Endodermal cell (in vitro differentiated cells): ENCODE measurements around the gene CXCR1. TPM values are rescaled to one million over a fixed set of nuclear protein-coding genes. Genes with fewer than 3 reads are reported as not detected.

Experiments
- DNase-seq: peaks from one replicate; pipeline ENCODE4 v3.0.0-alpha.2; 2017
- H3K27ac ChIP-seq: 2 replicates; pipeline ENCODE4 v1.5.1; 2013; ENCODE audit warnings: mild to moderate bottlenecking, low read depth, low read length, moderate library complexity
- H3K27me3 ChIP-seq: 2 replicates; pipeline ENCODE4 v1.6.1; 2013; ENCODE audit warnings: mild to moderate bottlenecking, low read length, moderate library complexity; ENCODE audit not compliant: insufficient read depth, control insufficient read depth, poor library complexity, severe bottlenecking
- H3K36me3 ChIP-seq: 2 replicates; pipeline ENCODE4 v1.7.0; 2013; ENCODE audit warnings: mild to moderate bottlenecking, low read length, moderate library complexity; ENCODE audit not compliant: control insufficient read depth, insufficient read depth
- H3K4me1 ChIP-seq: one replicate; pipeline ENCODE4 v1.7.0; 2013; ENCODE audit warnings: low read length; ENCODE audit not compliant: control insufficient read depth, insufficient read depth
- H3K4me3 ChIP-seq: 2 replicates; pipeline ENCODE4 v1.5.1; 2013; ENCODE audit warnings: mild to moderate bottlenecking, low read length, moderate library complexity
- H3K9ac ChIP-seq: 2 replicates; pipeline ENCODE4 v1.6.1; 2013; ENCODE audit warnings: mild to moderate bottlenecking, low read length, moderate library complexity; ENCODE audit not compliant: poor library complexity, severe bottlenecking; ENCODE audit errors: extremely low read depth
- H3K9me3 ChIP-seq: 2 replicates; pipeline ENCODE4 v1.6.1; 2013; ENCODE audit warnings: mild to moderate bottlenecking, low read length, moderate library complexity; ENCODE audit not compliant: control insufficient read depth
- H3K27ac Mint-ChIP-seq: 2 replicates; pipeline ENCODE4 v1.8.0; 2020; ENCODE audit warnings: mixed read lengths
- H3K27me3 Mint-ChIP-seq: 2 replicates; pipeline ENCODE4 v1.8.0; 2021; ENCODE audit warnings: mild to moderate bottlenecking, mixed read lengths; ENCODE audit not compliant: insufficient read depth
- H3K36me3 Mint-ChIP-seq: 2 replicates; pipeline ENCODE4 v1.8.0; 2020; ENCODE audit warnings: low read depth, mixed read lengths
- H3K4me1 Mint-ChIP-seq: 2 replicates; pipeline ENCODE4 v1.8.0; 2020; ENCODE audit warnings: mixed read lengths
- H3K4me3 Mint-ChIP-seq: 2 replicates; pipeline ENCODE4 v1.8.0; 2020; ENCODE audit warnings: mild to moderate bottlenecking, moderate library complexity, mixed read lengths
- H3K9me3 Mint-ChIP-seq: 2 replicates; pipeline ENCODE4 v1.8.0; 2020; ENCODE audit warnings: mild to moderate bottlenecking, mixed read lengths
- WGBS, 2 experiments: methylation state at CpG; one replicate each; pipeline versions ENCODE4 v1.1.5 to v1.1.7; 2013; ENCODE audit warnings: missing lambda C conversion rate in 2 of 2, mixed read lengths in 1 of 2; ENCODE audit not compliant: insufficient coverage in 1 of 2, insufficient read length in 1 of 2; 5-methylcytosine and 5-hydroxymethylcytosine counted together
- total RNA-seq, 2 donors: library from RNA; stranded (reverse); fragmentation: NEBNext Ultra II Directional in 1 of 2; extraction: Animal tissue kit (Norgen Biotek cat#: 25700) in 1 of 2; gene quantifications; 2 replicates in 1 of 2; 3 replicates in 1 of 2; pipeline ENCODE4 v1.2.1, GENCODE V29; 2021
- TF ChIP-seq, protein P1 (sequence below): fragments of 200-600 bp; sonication (generic); conservative IDR thresholded peaks from 2 replicates; pipeline ENCODE4 v1.5.0; 2021; ENCODE audit warnings: antibody characterized with exemption, mild to moderate bottlenecking

The CXCR1 gene
- total RNA-seq, 2 donors from 2014 or later = not detected

DNA sequence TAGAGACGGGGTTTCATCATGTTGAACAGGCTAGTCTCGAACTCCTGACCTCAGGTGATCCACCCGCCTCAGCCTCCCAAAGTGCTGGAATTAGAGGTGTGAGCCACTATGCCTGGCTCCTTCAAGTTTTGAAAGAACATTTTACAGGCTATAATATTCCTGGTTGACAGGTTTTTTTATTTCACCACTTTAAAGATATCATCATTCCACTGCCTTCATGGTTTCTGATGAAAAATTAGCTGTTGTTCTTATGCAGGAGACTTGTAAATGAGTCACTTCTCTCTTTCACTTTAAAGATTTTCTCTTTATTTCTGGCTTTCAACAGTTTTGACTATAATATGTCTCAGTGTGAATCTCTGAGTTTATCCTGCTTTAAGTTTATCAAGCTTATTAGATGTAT, 42.3 kb upstream of the CXCR1 start:
- Mint-ChIP-seq H3K4me3 (no peak overlapping the region), H3K27me3 (peaks cover 11% of the 10 kb centered on the region), H3K9me3 (peaks cover 2% of the 10 kb centered on the region), H3K4me1 (no peaks in the 10 kb centered on the region), H3K27ac (no peak overlapping the region), H3K36me3 (no peaks in the 10 kb centered on the region)
- Histone ChIP-seq H3K36me3 (no peaks in the 10 kb centered on the region), H3K27ac (no peak overlapping the region), H3K4me1 (no peaks in the 10 kb centered on the region), H3K9me3 (peaks cover 6% of the 10 kb centered on the region), H3K9ac (no peak overlapping the region), H3K4me3 (no peak overlapping the region), H3K27me3 (no peaks in the 10 kb centered on the region)
- DNase-seq = no peak
- WGBS, 2 experiments = 94 to 100% methylated on average over 2 to 3 of the region's 3 CpGs
- TF ChIP-seq, protein P1, sequence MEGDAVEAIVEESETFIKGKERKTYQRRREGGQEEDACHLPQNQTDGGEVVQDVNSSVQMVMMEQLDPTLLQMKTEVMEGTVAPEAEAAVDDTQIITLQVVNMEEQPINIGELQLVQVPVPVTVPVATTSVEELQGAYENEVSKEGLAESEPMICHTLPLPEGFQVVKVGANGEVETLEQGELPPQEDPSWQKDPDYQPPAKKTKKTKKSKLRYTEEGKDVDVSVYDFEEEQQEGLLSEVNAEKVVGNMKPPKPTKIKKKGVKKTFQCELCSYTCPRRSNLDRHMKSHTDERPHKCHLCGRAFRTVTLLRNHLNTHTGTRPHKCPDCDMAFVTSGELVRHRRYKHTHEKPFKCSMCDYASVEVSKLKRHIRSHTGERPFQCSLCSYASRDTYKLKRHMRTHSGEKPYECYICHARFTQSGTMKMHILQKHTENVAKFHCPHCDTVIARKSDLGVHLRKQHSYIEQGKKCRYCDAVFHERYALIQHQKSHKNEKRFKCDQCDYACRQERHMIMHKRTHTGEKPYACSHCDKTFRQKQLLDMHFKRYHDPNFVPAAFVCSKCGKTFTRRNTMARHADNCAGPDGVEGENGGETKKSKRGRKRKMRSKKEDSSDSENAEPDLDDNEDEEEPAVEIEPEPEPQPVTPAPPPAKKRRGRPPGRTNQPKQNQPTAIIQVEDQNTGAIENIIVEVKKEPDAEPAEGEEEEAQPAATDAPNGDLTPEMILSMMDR = no peak

DNA sequence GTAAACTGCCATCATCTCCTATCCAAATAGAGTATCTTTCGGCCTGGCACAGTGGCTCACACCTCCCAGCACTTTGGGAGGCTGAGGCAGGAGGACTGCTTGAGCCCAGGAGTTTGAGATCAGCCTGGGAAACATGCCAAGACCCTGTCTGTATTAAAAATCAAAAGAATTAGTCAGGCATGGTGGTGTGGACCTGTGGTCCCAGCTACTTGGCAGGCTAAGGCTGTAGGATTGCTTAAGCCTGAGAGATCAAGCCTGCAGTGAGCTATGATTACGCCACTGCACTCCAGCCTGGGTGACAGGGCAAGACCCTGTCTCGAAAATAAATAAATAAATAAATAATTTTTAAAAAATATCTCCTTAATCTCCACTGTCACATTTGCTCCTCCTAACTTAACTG, 35.5 kb upstream of the CXCR1 start:
- Mint-ChIP-seq H3K4me3 (no peak overlapping the region), H3K27me3 (peaks cover 24% of the 10 kb centered on the region), H3K4me1 (no peaks in the 10 kb centered on the region), H3K27ac (no peak overlapping the region), H3K9me3 (no peaks in the 10 kb centered on the region), H3K36me3 (no peaks in the 10 kb centered on the region)
- H3K27ac ChIP-seq = no peak overlapping the region
- no peaks in the 10 kb centered on the region for H3K9me3 ChIP-seq
- H3K4me1 ChIP-seq = no peaks in the 10 kb centered on the region
- 95% methylated on average over 2 of the region's 3 CpGs; no CpG with 5 or more reads in 1 of the 2 experiments for WGBS, 2 experiments
- TF ChIP-seq, protein P1 = no peak
- DNase-seq = no peak
- H3K4me3 ChIP-seq = no peak overlapping the region
- H3K9ac ChIP-seq = no peak overlapping the region
- H3K36me3 ChIP-seq = no peaks in the 10 kb centered on the region
- H3K27me3 ChIP-seq = peaks cover 13% of the 10 kb centered on the region

DNA sequence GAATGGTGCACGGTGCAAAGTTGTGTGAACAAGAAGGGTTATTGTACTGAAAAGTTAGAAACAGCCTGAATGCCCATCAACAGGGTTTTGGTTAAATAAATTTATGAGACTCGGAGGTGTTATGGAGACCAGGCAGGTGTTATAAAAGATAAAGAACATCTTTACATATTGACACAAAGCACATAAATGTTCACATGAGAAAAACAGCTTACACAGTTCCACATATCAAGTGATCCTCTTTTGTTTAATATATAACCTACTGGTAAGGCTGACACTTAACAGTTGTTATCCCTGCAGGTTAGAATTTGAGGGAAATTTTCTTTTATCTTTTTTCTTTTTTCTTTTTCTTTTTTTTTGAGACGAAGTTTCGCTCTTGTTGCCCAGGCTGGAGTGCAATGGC, 30.2 kb upstream of the CXCR1 start:
- DNase-seq = no peak
- no peak overlapping the region for H3K4me3 ChIP-seq
- H3K4me3 Mint-ChIP-seq = no peak overlapping the region

More for the DNA sequence above, 30.2 kb upstream of the CXCR1 start:
- no peaks in the 10 kb centered on the region for H3K36me3 Mint-ChIP-seq
- H3K27me3 ChIP-seq = peaks cover 13% of the 10 kb centered on the region
- no peaks in the 10 kb centered on the region for H3K4me1 ChIP-seq
- no peaks in the 10 kb centered on the region for H3K9me3 ChIP-seq
- H3K27ac Mint-ChIP-seq = no peak overlapping the region
- H3K9ac ChIP-seq = no peak overlapping the region
- H3K9me3 Mint-ChIP-seq = no peaks in the 10 kb centered on the region
- 92 to 93% methylated on average over 4 of the region's 4 CpGs for WGBS, 2 experiments
- H3K27me3 Mint-ChIP-seq = peaks cover 24% of the 10 kb centered on the region
- H3K36me3 ChIP-seq = no peaks in the 10 kb centered on the region
- TF ChIP-seq, protein P1 = no peak
- H3K27ac ChIP-seq = no peak overlapping the region
- H3K4me1 Mint-ChIP-seq = peaks cover 5% of the 10 kb centered on the region
